ENCODE data around the gene MYEOV.

MYEOV gene

GRCh38 chr11:69343401-69344321 is 49.7 kb downstream of the MYEOV start:
- no peak overlapping the region for H3K9ac ChIP-seq (ENCODE audit: low read length)
- H3K27ac ChIP-seq (ENCODE audit: low read depth, low read length): no peak overlapping the region
- no peak overlapping the region for H3K4me2 ChIP-seq (ENCODE audit: low read depth, low read length, poor library complexity, severe bottlenecking)
- peaks cover 6% of the 10 kb centered on the region; the same call in 1 of the 2 replicates for H3K9me3 ChIP-seq (ENCODE audit: insufficient read depth, low read length)
- H3K79me2 ChIP-seq (ENCODE audit: insufficient read depth, low read length): no peaks in the 10 kb centered on the region
- no peaks in the 10 kb centered on the region for H3K9me2 ChIP-seq (replicated peaks; ENCODE audit: insufficient read depth, low read length)
- H4K20me1 ChIP-seq (ENCODE audit: low read depth, low read length): no peaks in the 10 kb centered on the region
- H3K4me3 ChIP-seq (ENCODE audit: insufficient read depth, low read length, poor library complexity, severe bottlenecking): no peak overlapping the region
- H2AFZ ChIP-seq (ENCODE audit: low read depth, low read length, severe bottlenecking): no peak overlapping the region
- TF ChIP-seq EZH2phosphoT487 (conservative IDR thresholded peaks at IDR 0.05; ENCODE audit: low read length) (no peak), CTCF (IDR thresholded peaks at IDR 0.05; ENCODE audit: insufficient read depth, low read length, poor library complexity, severe bottlenecking) (no peak)
- H3K36me3 ChIP-seq (ENCODE audit: low read length): no peaks in the 10 kb centered on the region
- H3K27me3 ChIP-seq (ENCODE audit: low read length): peaks cover 3% of the 10 kb centered on the region; the same call in 1 of the 2 replicates
- H3F3A ChIP-seq (ENCODE audit: insufficient read depth): no peaks in the 10 kb centered on the region

- Histone ChIP-seq H2AFZ (ENCODE audit: low read depth, low read length, severe bottlenecking) (no peak overlapping the region), H3K27ac (ENCODE audit: low read depth, low read length) (no peak overlapping the region), H3K27me3 (ENCODE audit: low read length) (peaks cover 3% of the 10 kb centered on the region; the same call in 1 of the 2 replicates), H3K36me3 (ENCODE audit: low read length) (no peaks in the 10 kb centered on the region), H3K9ac (ENCODE audit: low read length) (no peak overlapping the region), H3K4me3 (ENCODE audit: insufficient read depth, low read length, poor library complexity, severe bottlenecking) (no peak overlapping the region), H3K9me2 (replicated peaks; ENCODE audit: insufficient read depth, low read length) (no peaks in the 10 kb centered on the region), H3F3A (ENCODE audit: insufficient read depth) (no peaks in the 10 kb centered on the region), H3K4me2 (ENCODE audit: low read depth, low read length, poor library complexity, severe bottlenecking) (no peak overlapping the region), H4K20me1 (ENCODE audit: low read depth, low read length) (no peaks in the 10 kb centered on the region), H3K79me2 (ENCODE audit: insufficient read depth, low read length) (no peaks in the 10 kb centered on the region), H3K9me3 (ENCODE audit: insufficient read depth, low read length) (peaks cover 10% of the 10 kb centered on the region; the same call in 1 of the 2 replicates)
- no peak for TF ChIP-seq CTCF (IDR thresholded peaks at IDR 0.05; ENCODE audit: insufficient read depth, low read length, poor library complexity, severe bottlenecking)
- no peak for TF ChIP-seq EZH2phosphoT487 (conservative IDR thresholded peaks at IDR 0.05; ENCODE audit: low read length)
Measured at GRCh38 chr11:69344570-69345145, 50.7 kb downstream of the MYEOV start.
